Measurements from ENCODE around the gene NOPCHAP1.
"Not testable (repeated sequence)": the region's sequence is repeated elsewhere in the genome, so short reads cannot be mapped to it uniquely, and the experiment has no call there.

Gene NOPCHAP1

GRCh38 chr12:104986022-104986941, at the start of gene NOPCHAP1:
TSS of gene NOPCHAP1 (plus strand) at chr12:104986316. CDS start at chr12:104986353, 37 bp downstream.
- peak; percentile 96 for DNase-seq (ENCODE audit: low spot score)

GRCh38 chr12:104938371-104938770, 47.7 kb upstream of the NOPCHAP1 start:
- DNase-seq (ENCODE audit: low spot score), result no peak

- DNase-seq (ENCODE audit: low spot score), result no peak
Measured at GRCh38 chr12:104939089-104939488, 47.0 kb upstream of the NOPCHAP1 start.

- no peak for DNase-seq (ENCODE audit: low spot score)
Measured at GRCh38 chr12:104941454-104941853, 44.7 kb upstream of the NOPCHAP1 start.

GRCh38 chr12:104942075-104942474, 44.0 kb upstream of the NOPCHAP1 start:
- DNase-seq (ENCODE audit: low spot score), result no peak

- DNase-seq (ENCODE audit: low spot score), result not testable (repeated sequence)
Measured at GRCh38 chr12:104943401-104943800, 42.7 kb upstream of the NOPCHAP1 start.

GRCh38 chr12:104944252-104944651, 41.9 kb upstream of the NOPCHAP1 start:
- no peak for DNase-seq (ENCODE audit: low spot score)

- not testable (repeated sequence) for DNase-seq (ENCODE audit: low spot score)
Measured at GRCh38 chr12:104948716-104949115, 37.4 kb upstream of the NOPCHAP1 start.

- no peak for DNase-seq (ENCODE audit: low spot score)
Measured at GRCh38 chr12:104951759-104952509, 34.2 kb upstream of the NOPCHAP1 start.

- DNase-seq (ENCODE audit: low spot score), result no peak
Measured at GRCh38 chr12:104952816-104953215, 33.3 kb upstream of the NOPCHAP1 start.

- no peak for DNase-seq (ENCODE audit: low spot score)
Measured at GRCh38 chr12:104953323-104953722, 32.8 kb upstream of the NOPCHAP1 start.

GRCh38 chr12:104955703-104956102, 30.4 kb upstream of the NOPCHAP1 start:
- DNase-seq (ENCODE audit: low spot score), result no peak

GRCh38 chr12:104956870-104957718, 29.0 kb upstream of the NOPCHAP1 start:
- no peak for DNase-seq (ENCODE audit: low spot score)

- peak; percentile 40 for DNase-seq (ENCODE audit: low spot score)
Measured at GRCh38 chr12:104957719-104958000, 28.5 kb upstream of the NOPCHAP1 start.

GRCh38 chr12:104958001-104958804, 27.9 kb upstream of the NOPCHAP1 start, which contains the start of gene SLC41A2:
TSS of gene SLC41A2 (minus strand) at chr12:104958290. CDS start at chr12:104928527, 29,763 bp downstream.
- DNase-seq (ENCODE audit: low spot score), result peak; percentile 71

- no peak for DNase-seq (ENCODE audit: low spot score)
Measured at GRCh38 chr12:104958805-104959334, 27.2 kb upstream of the NOPCHAP1 start.

GRCh38 chr12:104959335-104959841, 26.7 kb upstream of the NOPCHAP1 start:
- DNase-seq (ENCODE audit: low spot score), result no peak

- no peak for DNase-seq (ENCODE audit: low spot score)
Measured at GRCh38 chr12:104960464-104960863, 25.7 kb upstream of the NOPCHAP1 start.

- DNase-seq (ENCODE audit: low spot score), result no peak
Measured at GRCh38 chr12:104963757-104964156, 22.4 kb upstream of the NOPCHAP1 start.

GRCh38 chr12:104964167-104964855, 21.8 kb upstream of the NOPCHAP1 start:
- peak; percentile 70 for DNase-seq (ENCODE audit: low spot score)

Measured in Ammon's horn (tissue), 1 donor.